Measurements from ENCODE around the gene ATP13A1. TPM values are rescaled to one million over a fixed set of nuclear protein-coding genes. Genes with fewer than 3 reads are reported as not detected.

The ATP13A1 gene
- total RNA-seq, 5 donors from 2014 or later (not counting 1 experiment from before 2014, with no cell fraction given): 80.4 to 170 (median 156) TPM

- no peaks in the 10 kb centered on the region for H3K9me3 Mint-ChIP-seq
- peaks cover 23% of the 10 kb centered on the region for H3K36me3 Mint-ChIP-seq
- DNase-seq (peak in 21 of 35 experiments; percentile 5 to 65 (median 28)), ATAC-seq (replicated peaks in 1 of 4) (no peak)
- ChIA-PET CTCF (no interaction called here), POLR2A (interaction anchor here in 1 of 2 donors (0.5 kb wide), 1 partner anchor 23 kb away, joined by 4 read pairs; no protein-coding TSS in a partner anchor)
- WGBS (ENCODE audit: insufficient coverage): 64% methylated on average over 6 of the region's 18 CpGs
- H3K27ac ChIP-seq (ENCODE audit: low read length): peak overlapping the region; percentile 66
- H3K4me3 Mint-ChIP-seq: peak overlapping the region; percentile 78 to 92 (median 88)
- no peaks in the 10 kb centered on the region for H3K9me3 ChIP-seq
- H3K27me3 ChIP-seq (replicated peaks in 1 of 2; ENCODE audit: control insufficient read depth in 2 of 2, extremely low read depth in 1 of 2, insufficient read depth in 2 of 2, low read length in 1 of 2): no peaks in the 10 kb centered on the region
- H3K27me3 Mint-ChIP-seq: no peaks in the 10 kb centered on the region
- H3K4me1 ChIP-seq (ENCODE audit: control insufficient read depth in 1 of 2, extremely low read depth in 1 of 2, insufficient read depth in 2 of 2, low read length in 2 of 2): peaks cover 14 to 49% of the 10 kb centered on the region in 2 experiments
- H3K27ac Mint-ChIP-seq: peak overlapping the region; percentile 89 to 94
- peaks cover 23 to 39% (median 32%) of the 10 kb centered on the region in 3 donors for H3K4me1 Mint-ChIP-seq
- H3K36me3 ChIP-seq (ENCODE audit: control insufficient read depth in 2 of 2, extremely low read depth in 1 of 2, insufficient read depth in 1 of 2, low read length in 1 of 2): peaks cover 19 to 40% of the 10 kb centered on the region in 2 donors
- no peak overlapping the region for H3K4me3 ChIP-seq (ENCODE audit: control insufficient read depth in 1 of 2, extremely low read depth in 1 of 2, low read length in 1 of 2)
These were observed 1.7 kb downstream of the ATP13A1 start for GRCh38 chr19:19661675-19662251.

- Histone ChIP-seq H3K4me1 (ENCODE audit: control insufficient read depth in 1 of 2, extremely low read depth in 1 of 2, insufficient read depth in 2 of 2, low read length in 2 of 2) (peaks cover 14 to 44% of the 10 kb centered on the region in 2 experiments), H3K4me3 (ENCODE audit: control insufficient read depth in 1 of 2, extremely low read depth in 1 of 2, low read length in 1 of 2) (no peak overlapping the region), H3K27ac (ENCODE audit: low read length) (peak overlapping the region; percentile 66), H3K9me3 (no peaks in the 10 kb centered on the region), H3K27me3 (replicated peaks in 1 of 2; ENCODE audit: control insufficient read depth in 2 of 2, extremely low read depth in 1 of 2, insufficient read depth in 2 of 2, low read length in 1 of 2) (no peaks in the 10 kb centered on the region), H3K36me3 (ENCODE audit: control insufficient read depth in 2 of 2, extremely low read depth in 1 of 2, insufficient read depth in 1 of 2, low read length in 1 of 2) (peaks cover 19 to 45% of the 10 kb centered on the region in 2 donors)
- CTCF ChIA-PET: interaction anchor here in 1 of 2 donors (0.7 kb wide), 1 partner anchor 136 kb away, joined by 3 read pairs; no protein-coding TSS in a partner anchor
- Mint-ChIP-seq H3K4me1 (peaks cover 20 to 37% (median 30%) of the 10 kb centered on the region in 3 donors), H3K9me3 (no peaks in the 10 kb centered on the region), H3K36me3 (peaks cover 29% of the 10 kb centered on the region), H3K4me3 (peak overlapping the region; percentile 78 to 92 (median 88)), H3K27me3 (no peaks in the 10 kb centered on the region), H3K27ac (peak overlapping the region; percentile 89 to 94)
- no peak for DNase-seq
- ATAC-seq (replicated peaks in 1 of 4): no peak
- POLR2A ChIA-PET: no interaction called here
- WGBS (ENCODE audit: insufficient coverage): 80% methylated on average over 9 of the region's 10 CpGs
These were observed 2.3 kb downstream of the ATP13A1 start for GRCh38 chr19:19661141-19661674.

GRCh38 chr19:19659646-19660245 is 3.7 kb downstream of the ATP13A1 start:
- ChIA-PET CTCF (no interaction called here), POLR2A (no interaction called here)
- H3K9me3 ChIP-seq: no peaks in the 10 kb centered on the region
- ATAC-seq (replicated peaks in 1 of 4) (no peak), DNase-seq (no peak)
- H3K4me3 Mint-ChIP-seq: no peak overlapping the region
- no peak overlapping the region for H3K27ac ChIP-seq (ENCODE audit: low read length)
- H3K4me1 Mint-ChIP-seq: peaks cover 20 to 37% (median 28%) of the 10 kb centered on the region in 3 donors
- H3K9me3 Mint-ChIP-seq: no peaks in the 10 kb centered on the region
- no peaks in the 10 kb centered on the region for H3K27me3 ChIP-seq (replicated peaks in 1 of 2; ENCODE audit: control insufficient read depth in 2 of 2, extremely low read depth in 1 of 2, insufficient read depth in 2 of 2, low read length in 1 of 2)
- WGBS (ENCODE audit: insufficient coverage): 95% methylated on average over 10 of the region's 17 CpGs
- no peaks in the 10 kb centered on the region for H3K27me3 Mint-ChIP-seq
- H3K4me1 ChIP-seq (ENCODE audit: control insufficient read depth in 1 of 2, extremely low read depth in 1 of 2, insufficient read depth in 2 of 2, low read length in 2 of 2): peaks cover 14 to 32% of the 10 kb centered on the region in 2 experiments
- peaks cover 36% of the 10 kb centered on the region for H3K36me3 Mint-ChIP-seq
- H3K36me3 ChIP-seq (ENCODE audit: control insufficient read depth in 2 of 2, extremely low read depth in 1 of 2, insufficient read depth in 1 of 2, low read length in 1 of 2): peaks cover 21 to 60% of the 10 kb centered on the region in 2 donors
- H3K4me3 ChIP-seq (ENCODE audit: control insufficient read depth in 1 of 2, extremely low read depth in 1 of 2, low read length in 1 of 2): no peak overlapping the region
- H3K27ac Mint-ChIP-seq: no peak overlapping the region

- no peak overlapping the region for H3K4me3 ChIP-seq (ENCODE audit: control insufficient read depth in 1 of 2, extremely low read depth in 1 of 2, low read length in 1 of 2)
- no peaks in the 10 kb centered on the region for H3K27me3 Mint-ChIP-seq
- H3K36me3 ChIP-seq (ENCODE audit: control insufficient read depth in 2 of 2, extremely low read depth in 1 of 2, insufficient read depth in 1 of 2, low read length in 1 of 2): peaks cover 41 to 83% of the 10 kb centered on the region in 2 donors
- H3K9me3 ChIP-seq: no peaks in the 10 kb centered on the region
- DNase-seq (no peak), ATAC-seq (replicated peaks in 1 of 4) (no peak)
- no peak overlapping the region for H3K27ac ChIP-seq (ENCODE audit: low read length)
- H3K36me3 Mint-ChIP-seq: peaks cover 52% of the 10 kb centered on the region
- 91% methylated on average over 7 of the region's 10 CpGs for WGBS (ENCODE audit: insufficient coverage)
- H3K27ac Mint-ChIP-seq: no peak overlapping the region
- no peaks in the 10 kb centered on the region for H3K27me3 ChIP-seq (replicated peaks in 1 of 2; ENCODE audit: control insufficient read depth in 2 of 2, extremely low read depth in 1 of 2, insufficient read depth in 2 of 2, low read length in 1 of 2)
- peaks cover 19 to 25% (median 25%) of the 10 kb centered on the region in 3 donors for H3K4me1 Mint-ChIP-seq
- no peak overlapping the region for H3K4me3 Mint-ChIP-seq
- H3K9me3 Mint-ChIP-seq: no peaks in the 10 kb centered on the region
- peaks cover 9 to 16% of the 10 kb centered on the region in 2 experiments for H3K4me1 ChIP-seq (ENCODE audit: control insufficient read depth in 1 of 2, extremely low read depth in 1 of 2, insufficient read depth in 2 of 2, low read length in 2 of 2)
- ChIA-PET CTCF (no interaction called here), POLR2A (no interaction called here)
These were observed 6.1 kb downstream of the ATP13A1 start for GRCh38 chr19:19657397-19657783.

- no peaks in the 10 kb centered on the region for H3K27me3 Mint-ChIP-seq
- ATAC-seq (replicated peaks in 1 of 4): no peak
- peaks cover 12 to 19% (median 18%) of the 10 kb centered on the region in 3 donors for H3K4me1 Mint-ChIP-seq
- POLR2A ChIA-PET: interaction anchor here in 1 of 2 donors (0.5 kb wide), 1 partner anchor 48 kb away, joined by 11 read pairs; no protein-coding TSS in a partner anchor
- H3K9me3 Mint-ChIP-seq: no peaks in the 10 kb centered on the region
- Histone ChIP-seq H3K9me3 (no peaks in the 10 kb centered on the region), H3K4me3 (ENCODE audit: control insufficient read depth in 1 of 2, extremely low read depth in 1 of 2, low read length in 1 of 2) (no peak overlapping the region), H3K27me3 (replicated peaks in 1 of 2; ENCODE audit: control insufficient read depth in 2 of 2, extremely low read depth in 1 of 2, insufficient read depth in 2 of 2, low read length in 1 of 2) (no peaks in the 10 kb centered on the region), H3K4me1 (ENCODE audit: control insufficient read depth in 1 of 2, extremely low read depth in 1 of 2, insufficient read depth in 2 of 2, low read length in 2 of 2) (peaks cover 2 to 9% of the 10 kb centered on the region in 2 experiments), H3K36me3 (ENCODE audit: control insufficient read depth in 2 of 2, extremely low read depth in 1 of 2, insufficient read depth in 1 of 2, low read length in 1 of 2) (peaks cover 46 to 89% of the 10 kb centered on the region in 2 donors), H3K27ac (ENCODE audit: low read length) (no peak overlapping the region)
- no peak for DNase-seq
- 97% methylated on average over 25 of the region's 33 CpGs for WGBS (ENCODE audit: insufficient coverage)
- no peak overlapping the region for H3K4me3 Mint-ChIP-seq
- peaks cover 56% of the 10 kb centered on the region for H3K36me3 Mint-ChIP-seq
- CTCF ChIA-PET: interaction anchor here in 1 of 2 donors (0.5 kb wide), 1 partner anchor 103 kb away, joined by 3 read pairs; no protein-coding TSS in a partner anchor
- H3K27ac Mint-ChIP-seq: peak overlapping the region in 1 of 2 donors; percentile 68
These were observed 6.8 kb downstream of the ATP13A1 start for GRCh38 chr19:19656451-19657396.

All from T-cell (primary cell).